ENCODE measurements around the gene FAM83B.

DNA sequence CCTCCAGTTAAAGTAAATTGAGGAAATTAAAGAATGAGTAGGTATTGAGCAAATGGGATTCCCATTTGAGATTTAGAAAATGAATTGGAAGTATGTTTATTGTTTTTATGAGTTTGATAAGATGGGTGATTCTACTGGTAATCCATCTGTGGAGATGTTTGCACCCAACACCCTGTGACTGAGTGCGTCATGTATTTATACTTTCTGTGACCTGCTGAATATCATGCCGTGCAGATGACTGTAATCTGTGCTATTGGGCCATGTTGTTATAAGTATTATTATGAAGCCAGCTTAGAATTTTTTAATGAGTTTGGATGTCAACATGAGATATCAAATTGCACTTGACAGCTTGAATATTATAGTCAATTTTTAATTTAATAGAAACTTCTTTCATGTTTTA lies 17.7 kb downstream of the FAM83B start:
- TF ChIP-seq, protein P1, sequence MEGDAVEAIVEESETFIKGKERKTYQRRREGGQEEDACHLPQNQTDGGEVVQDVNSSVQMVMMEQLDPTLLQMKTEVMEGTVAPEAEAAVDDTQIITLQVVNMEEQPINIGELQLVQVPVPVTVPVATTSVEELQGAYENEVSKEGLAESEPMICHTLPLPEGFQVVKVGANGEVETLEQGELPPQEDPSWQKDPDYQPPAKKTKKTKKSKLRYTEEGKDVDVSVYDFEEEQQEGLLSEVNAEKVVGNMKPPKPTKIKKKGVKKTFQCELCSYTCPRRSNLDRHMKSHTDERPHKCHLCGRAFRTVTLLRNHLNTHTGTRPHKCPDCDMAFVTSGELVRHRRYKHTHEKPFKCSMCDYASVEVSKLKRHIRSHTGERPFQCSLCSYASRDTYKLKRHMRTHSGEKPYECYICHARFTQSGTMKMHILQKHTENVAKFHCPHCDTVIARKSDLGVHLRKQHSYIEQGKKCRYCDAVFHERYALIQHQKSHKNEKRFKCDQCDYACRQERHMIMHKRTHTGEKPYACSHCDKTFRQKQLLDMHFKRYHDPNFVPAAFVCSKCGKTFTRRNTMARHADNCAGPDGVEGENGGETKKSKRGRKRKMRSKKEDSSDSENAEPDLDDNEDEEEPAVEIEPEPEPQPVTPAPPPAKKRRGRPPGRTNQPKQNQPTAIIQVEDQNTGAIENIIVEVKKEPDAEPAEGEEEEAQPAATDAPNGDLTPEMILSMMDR (IDR thresholded peaks at IDR 0.05) = no peak
- no peak for TF ChIP-seq POLR2A (IDR thresholded peaks at IDR 0.05)

Data from esophagus squamous epithelium (tissue), 4 donors.